ENCODE measurements around the gene TRAPPC5. TPM values are rescaled to one million over a fixed set of nuclear protein-coding genes. Genes with fewer than 3 reads are reported as not detected.
A peak's percentile ranks its signal among the peaks of the same experiment; 100 is the strongest.

Gene TRAPPC5
- total RNA-seq, 5 donors from 2014 or later (not counting 1 experiment from before 2014, with no cell fraction given): 39.2 to 75.3 (median 69.4) TPM

DNA sequence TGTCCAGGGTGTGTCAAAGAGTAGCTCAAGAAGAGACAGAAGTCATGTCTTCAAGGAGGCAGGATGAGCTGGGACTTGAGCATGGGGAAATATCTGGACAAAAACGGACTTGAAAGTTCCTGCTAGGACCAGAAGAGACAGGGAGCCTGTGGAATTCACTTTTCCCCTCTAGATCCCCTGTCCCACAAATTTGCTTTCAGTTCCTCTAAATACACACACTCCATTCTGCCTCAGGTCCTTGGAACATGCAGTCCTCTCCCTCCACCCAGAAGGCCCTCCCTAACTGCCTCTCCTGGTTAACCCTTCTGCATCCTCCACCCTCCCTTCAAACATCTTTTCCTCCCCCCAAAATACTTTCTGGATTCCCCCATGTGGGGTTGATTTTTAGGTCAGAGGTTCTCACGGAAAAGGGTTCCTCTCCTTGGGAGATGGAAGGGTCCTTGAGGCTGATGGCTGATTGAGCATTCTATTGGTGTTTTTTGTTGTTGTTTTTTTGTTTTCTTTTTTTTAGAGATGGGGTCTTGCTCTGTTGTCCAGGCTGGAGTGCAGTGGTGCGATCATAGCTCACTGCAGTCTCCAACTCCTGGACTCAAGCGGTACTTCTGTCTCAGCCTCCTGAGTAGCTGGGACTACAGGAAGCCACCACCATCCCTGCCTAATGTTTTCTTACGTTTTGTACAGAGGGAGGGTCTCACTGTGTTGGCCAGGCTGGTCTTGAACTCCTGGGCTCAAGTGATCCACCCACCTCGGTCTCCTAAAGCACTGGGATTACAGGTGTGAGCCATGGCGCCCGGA, 18.7 kb upstream of the TRAPPC5 start:
- Mint-ChIP-seq H3K27me3 (peaks cover 2 to 3% of the 10 kb centered on the region in 2 donors), H3K4me3 (no peak overlapping the region), H3K4me1 (peaks cover 12 to 15% (median 13%) of the 10 kb centered on the region in 3 donors), H3K27ac (no peak overlapping the region), H3K36me3 (no peaks in the 10 kb centered on the region), H3K9me3 (no peaks in the 10 kb centered on the region)
- Histone ChIP-seq H3K27ac (ENCODE audit: low read length) (no peak overlapping the region), H3K9me3 (no peaks in the 10 kb centered on the region), H3K36me3 (ENCODE audit: control insufficient read depth in 2 of 2, extremely low read depth in 1 of 2, insufficient read depth in 1 of 2, low read length in 1 of 2) (no peaks in the 10 kb centered on the region), H3K4me1 (ENCODE audit: control insufficient read depth in 1 of 2, extremely low read depth in 1 of 2, insufficient read depth in 2 of 2, low read length in 2 of 2) (peaks cover 3 to 21% of the 10 kb centered on the region in 2 experiments), H3K4me3 (ENCODE audit: control insufficient read depth in 1 of 2, extremely low read depth in 1 of 2, low read length in 1 of 2) (no peak overlapping the region), H3K27me3 (replicated peaks in 1 of 2; ENCODE audit: control insufficient read depth in 2 of 2, extremely low read depth in 1 of 2, insufficient read depth in 2 of 2, low read length in 1 of 2) (peaks cover 0 to 2% of the 10 kb centered on the region in 2 experiments)
- no peak for ATAC-seq (replicated peaks in 1 of 4)
- no CpG with 5 or more reads among the region's 8 CpGs for WGBS (ENCODE audit: insufficient coverage)
- ChIA-PET CTCF (interaction anchor here in 1 of 2 donors (1.9 kb wide), 1 partner anchor 32 kb away, joined by 4 read pairs; the partner anchor contains the start of gene PET100), POLR2A (no interaction called here)
- no peak for DNase-seq

GRCh38 chr19:7662657-7663056, 18.0 kb upstream of the TRAPPC5 start:
- no peaks in the 10 kb centered on the region for H3K36me3 Mint-ChIP-seq
- Histone ChIP-seq H3K4me3 (ENCODE audit: control insufficient read depth in 1 of 2, extremely low read depth in 1 of 2, low read length in 1 of 2) (no peak overlapping the region), H3K27me3 (replicated peaks in 1 of 2; ENCODE audit: control insufficient read depth in 2 of 2, extremely low read depth in 1 of 2, insufficient read depth in 2 of 2, low read length in 1 of 2) (peaks cover 0 to 2% of the 10 kb centered on the region in 2 experiments), H3K4me1 (ENCODE audit: control insufficient read depth in 1 of 2, extremely low read depth in 1 of 2, insufficient read depth in 2 of 2, low read length in 2 of 2) (peaks cover 3 to 13% of the 10 kb centered on the region in 2 experiments), H3K9me3 (no peaks in the 10 kb centered on the region), H3K36me3 (ENCODE audit: control insufficient read depth in 2 of 2, extremely low read depth in 1 of 2, insufficient read depth in 1 of 2, low read length in 1 of 2) (no peaks in the 10 kb centered on the region), H3K27ac (ENCODE audit: low read length) (no peak overlapping the region)
- H3K27me3 Mint-ChIP-seq: peaks cover 3 to 4% of the 10 kb centered on the region in 2 donors
- peaks cover 6 to 9% (median 8%) of the 10 kb centered on the region in 3 donors for H3K4me1 Mint-ChIP-seq
- ChIA-PET POLR2A (no interaction called here), CTCF (interaction anchor here in 1 of 2 donors (0.6 kb wide), 1 partner anchor 114 kb away, joined by 3 read pairs; no protein-coding TSS in a partner anchor)
- H3K27ac Mint-ChIP-seq: no peak overlapping the region
- WGBS (ENCODE audit: insufficient coverage): 94% methylated on average over 8 of the region's 14 CpGs
- ATAC-seq (replicated peaks in 1 of 4): no peak
- DNase-seq: no peak
- H3K9me3 Mint-ChIP-seq: no peaks in the 10 kb centered on the region
- H3K4me3 Mint-ChIP-seq: no peak overlapping the region

- Mint-ChIP-seq H3K27me3 (peaks cover 4 to 5% of the 10 kb centered on the region in 2 donors), H3K27ac (no peak overlapping the region), H3K4me1 (peaks cover under 1 to 2% (median 1%) of the 10 kb centered on the region in 3 donors), H3K9me3 (no peaks in the 10 kb centered on the region), H3K36me3 (no peaks in the 10 kb centered on the region), H3K4me3 (no peak overlapping the region)
- ATAC-seq (replicated peaks in 1 of 4) (no peak), DNase-seq (no peak)
- no peak overlapping the region for H3K27ac ChIP-seq (ENCODE audit: low read length)
- POLR2A ChIA-PET: interaction anchor here (0.5 to 0.8 kb wide), 2 partner anchors 34 to 463 kb away, joined by 3 to 7 read pairs; partner anchors contain the start of genes PET100 (in 1 of the 2) and XAB2 (in 1 of the 2)
- no peak overlapping the region for H3K4me3 ChIP-seq (ENCODE audit: control insufficient read depth in 1 of 2, extremely low read depth in 1 of 2, low read length in 1 of 2)
- H3K4me1 ChIP-seq (ENCODE audit: control insufficient read depth in 1 of 2, extremely low read depth in 1 of 2, insufficient read depth in 2 of 2, low read length in 2 of 2): peaks cover 0 to 5% of the 10 kb centered on the region in 2 experiments
- H3K9me3 ChIP-seq: no peaks in the 10 kb centered on the region
- H3K27me3 ChIP-seq (replicated peaks in 1 of 2; ENCODE audit: control insufficient read depth in 2 of 2, extremely low read depth in 1 of 2, insufficient read depth in 2 of 2, low read length in 1 of 2): peaks cover 0 to 3% of the 10 kb centered on the region in 2 experiments
- CTCF ChIA-PET: interaction anchor here in 1 of 2 donors (0.6 kb wide), 1 partner anchor 112 kb away, joined by 3 read pairs; no protein-coding TSS in a partner anchor
- H3K36me3 ChIP-seq (ENCODE audit: control insufficient read depth in 2 of 2, extremely low read depth in 1 of 2, insufficient read depth in 1 of 2, low read length in 1 of 2): no peaks in the 10 kb centered on the region
- 100% methylated on average over 2 of the region's 7 CpGs for WGBS (ENCODE audit: insufficient coverage)
Measured at GRCh38 chr19:7663706-7664105, 16.9 kb upstream of the TRAPPC5 start.

GRCh38 chr19:7665076-7665475, 15.6 kb upstream of the TRAPPC5 start:
- CTCF ChIA-PET: no interaction called here
- 100% methylated on average over 1 of the region's 4 CpGs for WGBS (ENCODE audit: insufficient coverage)

GRCh38 chr19:7668842-7669241, 11.8 kb upstream of the TRAPPC5 start, which contains the start of gene RETN:
TSS of gene RETN (plus strand) at chr19:7669049. CDS start at chr19:7669327, 278 bp downstream.
- Mint-ChIP-seq H3K4me1 (peaks cover 15 to 20% (median 17%) of the 10 kb centered on the region in 3 donors), H3K4me3 (peak within 1 kb of the TSS in 1 of 3 donors; percentile 72), H3K27me3 (peaks cover 25 to 37% of the 10 kb centered on the region in 2 donors), H3K27ac (no peak within 1 kb of the TSS), H3K36me3 (no peaks in the 10 kb centered on the region), H3K9me3 (no peaks in the 10 kb centered on the region)
- Histone ChIP-seq H3K9me3 (no peaks in the 10 kb centered on the region), H3K4me1 (ENCODE audit: control insufficient read depth in 1 of 2, extremely low read depth in 1 of 2, insufficient read depth in 2 of 2, low read length in 2 of 2) (peaks cover 2 to 21% of the 10 kb centered on the region in 2 experiments), H3K27ac (ENCODE audit: low read length) (no peak within 1 kb of the TSS), H3K4me3 (ENCODE audit: control insufficient read depth in 1 of 2, extremely low read depth in 1 of 2, low read length in 1 of 2) (no peak within 1 kb of the TSS), H3K27me3 (replicated peaks in 1 of 2; ENCODE audit: control insufficient read depth in 2 of 2, extremely low read depth in 1 of 2, insufficient read depth in 2 of 2, low read length in 1 of 2) (peaks cover 0 to 32% of the 10 kb centered on the region in 2 experiments), H3K36me3 (ENCODE audit: control insufficient read depth in 2 of 2, extremely low read depth in 1 of 2, insufficient read depth in 1 of 2, low read length in 1 of 2) (no peaks in the 10 kb centered on the region)
- ATAC-seq (replicated peaks in 1 of 4): no peak
- ChIA-PET CTCF (interaction anchor here in 1 of 2 donors (1.8 kb wide), 1 partner anchor 12 kb away, joined by 5 read pairs; the partner anchor contains the start of gene TRAPPC5), POLR2A (interaction anchor here in 1 of 2 donors (0.7 kb wide), 1 partner anchor 12 kb away, joined by 3 read pairs; the partner anchor contains the start of gene TRAPPC5)
- 79% methylated on average over 7 of the region's 9 CpGs for WGBS (ENCODE audit: insufficient coverage)
- DNase-seq: no peak

More at GRCh38 chr19:7665076-7665475, 15.6 kb upstream of the TRAPPC5 start:
- Histone ChIP-seq H3K27ac (ENCODE audit: low read length) (no peak overlapping the region), H3K9me3 (no peaks in the 10 kb centered on the region), H3K4me1 (ENCODE audit: control insufficient read depth in 1 of 2, extremely low read depth in 1 of 2, insufficient read depth in 2 of 2, low read length in 2 of 2) (peaks cover 2 to 13% of the 10 kb centered on the region in 2 experiments), H3K27me3 (replicated peaks in 1 of 2; ENCODE audit: control insufficient read depth in 2 of 2, extremely low read depth in 1 of 2, insufficient read depth in 2 of 2, low read length in 1 of 2) (peaks cover 0 to 16% of the 10 kb centered on the region in 2 experiments), H3K36me3 (ENCODE audit: control insufficient read depth in 2 of 2, extremely low read depth in 1 of 2, insufficient read depth in 1 of 2, low read length in 1 of 2) (no peaks in the 10 kb centered on the region), H3K4me3 (ENCODE audit: control insufficient read depth in 1 of 2, extremely low read depth in 1 of 2, low read length in 1 of 2) (no peak overlapping the region)
- Mint-ChIP-seq H3K9me3 (no peaks in the 10 kb centered on the region), H3K27me3 (peaks cover 13 to 14% of the 10 kb centered on the region in 2 donors), H3K36me3 (no peaks in the 10 kb centered on the region), H3K27ac (no peak overlapping the region), H3K4me3 (no peak overlapping the region), H3K4me1 (peaks cover 8 to 13% (median 11%) of the 10 kb centered on the region in 3 donors)
- DNase-seq: no peak
- no peak for ATAC-seq (replicated peaks in 1 of 4)
- POLR2A ChIA-PET: no interaction called here

- Mint-ChIP-seq H3K4me3 (peak overlapping the region in 1 of 3 donors; percentile 72), H3K36me3 (no peaks in the 10 kb centered on the region), H3K27me3 (peaks cover 25 to 37% of the 10 kb centered on the region in 2 donors), H3K27ac (no peak overlapping the region), H3K4me1 (peaks cover 20 to 27% (median 21%) of the 10 kb centered on the region in 3 donors), H3K9me3 (no peaks in the 10 kb centered on the region)
- Histone ChIP-seq H3K36me3 (ENCODE audit: control insufficient read depth in 2 of 2, extremely low read depth in 1 of 2, insufficient read depth in 1 of 2, low read length in 1 of 2) (no peaks in the 10 kb centered on the region), H3K27ac (ENCODE audit: low read length) (no peak overlapping the region), H3K9me3 (no peaks in the 10 kb centered on the region), H3K4me1 (ENCODE audit: control insufficient read depth in 1 of 2, extremely low read depth in 1 of 2, insufficient read depth in 2 of 2, low read length in 2 of 2) (peaks cover 5 to 21% of the 10 kb centered on the region in 2 experiments), H3K4me3 (ENCODE audit: control insufficient read depth in 1 of 2, extremely low read depth in 1 of 2, low read length in 1 of 2) (no peak overlapping the region), H3K27me3 (replicated peaks in 1 of 2; ENCODE audit: control insufficient read depth in 2 of 2, extremely low read depth in 1 of 2, insufficient read depth in 2 of 2, low read length in 1 of 2) (peaks cover 0 to 32% of the 10 kb centered on the region in 2 experiments)
- 71% methylated on average over 3 of the region's 9 CpGs for WGBS (ENCODE audit: insufficient coverage)
- ChIA-PET CTCF (interaction anchor here (0.6 to 1.8 kb wide), 2 partner anchors 11 to 61 kb away, joined by 3 to 5 read pairs; partner anchors contain the start of gene TRAPPC5 (in 1 of the 2)), POLR2A (interaction anchor here in 1 of 2 donors (0.7 kb wide), 1 partner anchor 11 kb away, joined by 3 read pairs; the partner anchor contains the start of gene TRAPPC5)
- ATAC-seq (replicated peaks in 1 of 4): no peak
- no peak for DNase-seq
Measured at GRCh38 chr19:7669641-7670040, 11.0 kb upstream of the TRAPPC5 start.

All from T-cell (primary cell).